HUES6 (cell line): ENCODE results near the gene PCDHA1.
A peak's percentile ranks its signal among the peaks of the same experiment; 100 is the strongest.

ENCODE experiments used
- H3K27ac ChIP-seq: 2 replicates; pipeline ENCODE4 v1.7.0; 2013; ENCODE audit warnings: low read depth, mild to moderate bottlenecking, low read length, inconsistent platforms
- H3K27me3 ChIP-seq: 2 replicates; pipeline ENCODE4 v1.6.1; 2013; ENCODE audit warnings: low read length; ENCODE audit not compliant: control insufficient read depth, insufficient read depth
- H3K36me3 ChIP-seq: 2 replicates; pipeline ENCODE4 v1.6.1; 2013; ENCODE audit warnings: low read length; ENCODE audit not compliant: control insufficient read depth, insufficient read depth
- H3K4me1 ChIP-seq: 2 replicates; pipeline ENCODE4 v1.6.1; 2013; ENCODE audit warnings: low read length; ENCODE audit not compliant: control insufficient read depth, insufficient read depth
- H3K4me3 ChIP-seq: 2 replicates; pipeline ENCODE4 v1.5.1; 2013; ENCODE audit warnings: low read depth, low read length
- H3K9ac ChIP-seq: one replicate; pipeline ENCODE4 v1.6.1; 2013; ENCODE audit warnings: mild to moderate bottlenecking, low read length
- H3K9me3 ChIP-seq: 2 replicates; pipeline ENCODE4 v1.6.1; 2013; ENCODE audit warnings: low read depth, low read length; ENCODE audit not compliant: control insufficient read depth, insufficient read depth

The PCDHA1 gene

DNA sequence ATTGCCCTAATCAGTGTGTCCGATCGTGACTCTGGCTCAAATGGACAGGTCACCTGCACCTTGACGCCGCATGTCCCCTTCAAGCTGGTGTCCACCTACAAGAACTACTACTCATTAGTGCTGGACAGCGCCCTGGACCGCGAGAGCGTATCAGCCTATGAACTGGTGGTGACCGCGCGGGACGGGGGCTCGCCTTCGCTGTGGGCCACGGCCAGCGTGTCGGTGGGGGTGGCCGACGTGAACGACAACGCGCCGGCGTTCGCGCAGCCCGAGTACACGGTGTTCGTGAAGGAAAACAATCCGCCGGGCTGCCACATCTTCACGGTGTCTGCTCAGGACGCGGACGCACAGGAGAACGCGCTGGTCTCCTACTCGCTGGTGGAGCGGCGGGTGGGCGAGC, 97.4 kb downstream of the PCDHA1 start:
- H3K27ac ChIP-seq = no peak overlapping the region
- H3K9me3 ChIP-seq = no peaks in the 10 kb centered on the region
- H3K4me1 ChIP-seq = no peaks in the 10 kb centered on the region
- H3K27me3 ChIP-seq = no peaks in the 10 kb centered on the region
- H3K9ac ChIP-seq = no peak overlapping the region
- H3K4me3 ChIP-seq = no peak overlapping the region
- no peaks in the 10 kb centered on the region for H3K36me3 ChIP-seq

DNA sequence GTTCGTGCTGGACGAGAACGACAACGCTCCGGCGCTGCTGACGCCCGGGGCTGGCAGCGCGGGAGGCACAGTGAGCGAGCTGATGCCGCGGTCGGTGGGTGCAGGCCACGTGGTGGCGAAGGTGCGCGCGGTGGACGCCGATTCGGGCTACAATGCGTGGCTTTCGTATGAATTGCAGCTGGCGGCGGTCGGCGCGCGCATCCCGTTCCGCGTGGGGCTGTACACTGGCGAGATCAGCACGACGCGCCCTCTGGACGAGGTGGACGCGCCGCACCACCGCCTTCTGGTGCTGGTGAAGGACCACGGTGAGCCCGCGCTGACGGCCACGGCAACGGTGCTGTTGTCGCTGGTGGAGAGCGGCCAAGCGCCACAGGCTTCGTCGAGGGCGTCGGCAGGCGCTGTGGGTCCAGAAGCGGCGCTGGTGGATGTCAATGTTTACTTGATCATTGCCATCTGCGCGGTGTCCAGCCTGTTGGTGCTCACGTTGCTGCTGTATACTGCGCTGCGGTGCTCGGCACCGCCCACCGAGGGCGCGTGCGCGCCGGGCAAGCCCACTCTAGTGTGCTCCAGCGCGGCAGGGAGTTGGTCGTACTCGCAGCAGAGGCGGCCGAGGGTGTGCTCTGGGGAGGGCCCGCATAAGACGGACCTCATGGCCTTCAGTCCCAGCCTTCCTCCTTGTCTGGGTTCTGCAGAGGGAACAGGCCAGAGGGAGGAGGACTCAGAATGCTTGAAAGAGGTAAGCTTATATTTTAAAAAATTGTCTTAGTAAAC, 98.2 kb downstream of the PCDHA1 start:
- H3K36me3 ChIP-seq = no peaks in the 10 kb centered on the region
- H3K4me1 ChIP-seq = no peaks in the 10 kb centered on the region

DNA sequence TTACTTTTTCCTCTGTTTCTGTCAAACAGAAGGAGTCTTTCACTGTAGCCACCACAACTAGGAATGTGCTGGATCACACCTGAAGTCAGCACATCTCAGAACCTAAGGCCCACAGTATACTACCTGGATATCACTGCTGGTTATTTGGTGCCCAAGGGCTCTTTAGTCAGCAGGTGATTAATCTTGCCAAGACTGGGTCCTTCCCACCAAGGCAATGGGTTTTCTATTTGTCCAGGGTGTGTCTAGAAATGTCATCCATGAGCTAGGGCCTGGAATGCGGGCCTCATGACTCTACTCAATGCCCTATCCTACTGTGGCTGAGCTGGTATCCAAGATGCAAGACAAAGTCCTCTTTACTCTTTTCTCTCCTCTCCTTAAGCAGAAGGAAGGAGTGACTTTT, 130.4 kb downstream of the PCDHA1 start:
- Histone ChIP-seq H3K4me3 (no peak overlapping the region), H3K36me3 (no peaks in the 10 kb centered on the region), H3K27ac (no peak overlapping the region), H3K9me3 (no peaks in the 10 kb centered on the region), H3K9ac (no peak overlapping the region), H3K4me1 (no peaks in the 10 kb centered on the region), H3K27me3 (no peaks in the 10 kb centered on the region)

More for the DNA sequence above, 98.2 kb downstream of the PCDHA1 start:
- Histone ChIP-seq H3K27me3 (no peaks in the 10 kb centered on the region), H3K9me3 (no peaks in the 10 kb centered on the region), H3K27ac (no peak overlapping the region), H3K9ac (no peak overlapping the region), H3K4me3 (no peak overlapping the region)

DNA sequence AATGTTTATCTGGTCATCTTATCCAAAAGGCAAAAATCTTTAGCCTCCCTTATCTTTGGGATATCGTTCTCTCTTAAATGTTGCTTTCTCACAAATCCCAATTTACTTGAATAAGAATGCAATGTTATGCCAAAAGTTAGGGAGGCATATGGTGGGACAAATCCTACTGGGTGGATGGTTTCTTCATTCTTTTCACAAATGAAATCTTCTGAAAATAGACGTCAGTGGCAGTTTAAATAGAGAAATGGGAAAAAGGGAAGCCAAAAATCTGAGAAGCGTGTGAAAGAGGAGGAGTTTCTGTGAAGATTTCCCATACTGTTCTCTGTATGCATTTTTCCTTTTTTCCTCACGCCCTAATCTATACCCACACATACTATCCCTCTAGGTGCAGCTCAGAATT, 137.7 kb downstream of the PCDHA1 start:
- no peaks in the 10 kb centered on the region for H3K36me3 ChIP-seq
- H3K4me3 ChIP-seq = no peak overlapping the region
- no peak overlapping the region for H3K9ac ChIP-seq
- no peak overlapping the region for H3K27ac ChIP-seq
- H3K4me1 ChIP-seq = peaks cover 17% of the 10 kb centered on the region
- H3K9me3 ChIP-seq = no peaks in the 10 kb centered on the region
- peaks cover 31% of the 10 kb centered on the region for H3K27me3 ChIP-seq

DNA sequence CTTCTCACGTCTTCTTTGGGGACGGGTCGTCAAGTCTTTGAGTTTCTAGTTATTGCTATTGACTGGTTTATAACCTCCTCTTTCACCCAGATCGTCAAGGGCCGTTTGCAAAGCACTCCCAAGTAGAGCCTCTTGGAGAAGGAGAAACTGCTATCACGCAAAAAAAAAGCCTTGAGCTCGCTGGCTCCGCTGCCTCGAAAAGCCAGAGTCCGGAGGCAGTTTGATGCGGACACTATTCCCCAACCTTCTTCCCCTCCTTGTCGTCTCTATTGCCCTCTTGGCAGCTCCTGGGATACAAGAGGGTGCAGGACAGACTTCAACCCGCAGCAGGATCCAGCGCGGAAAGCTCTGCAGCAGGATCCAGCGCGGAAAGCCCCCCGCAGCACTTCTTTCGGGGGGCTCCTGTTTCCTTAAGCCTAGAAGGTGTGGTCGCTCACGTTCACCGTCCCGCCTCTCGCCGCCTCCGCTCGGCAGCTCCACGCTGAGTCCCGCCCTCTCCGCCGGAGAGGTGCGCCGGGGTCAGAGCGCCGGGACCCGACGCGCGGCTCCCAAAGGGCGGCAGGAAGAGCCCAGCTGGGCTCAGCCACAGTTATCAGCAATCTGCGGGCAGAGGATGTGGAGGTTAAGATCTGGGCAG, 140.0 kb downstream of the PCDHA1 start, which contains the start of gene PCDHAC1:
PCDHAC1 (plus strand) TSS at position 494 of the 637 bp plus-strand sequence. CDS start 594 bp downstream, outside the sequence.
- Histone ChIP-seq H3K4me1 (peaks cover 22% of the 10 kb centered on the region), H3K9ac (peak within 1 kb of the TSS; percentile 79), H3K27ac (peak within 1 kb of the TSS; percentile 20; the same call in 1 of the 2 replicates), H3K9me3 (no peaks in the 10 kb centered on the region), H3K27me3 (peaks cover 34% of the 10 kb centered on the region), H3K36me3 (no peaks in the 10 kb centered on the region), H3K4me3 (peak within 1 kb of the TSS; percentile 87)

DNA sequence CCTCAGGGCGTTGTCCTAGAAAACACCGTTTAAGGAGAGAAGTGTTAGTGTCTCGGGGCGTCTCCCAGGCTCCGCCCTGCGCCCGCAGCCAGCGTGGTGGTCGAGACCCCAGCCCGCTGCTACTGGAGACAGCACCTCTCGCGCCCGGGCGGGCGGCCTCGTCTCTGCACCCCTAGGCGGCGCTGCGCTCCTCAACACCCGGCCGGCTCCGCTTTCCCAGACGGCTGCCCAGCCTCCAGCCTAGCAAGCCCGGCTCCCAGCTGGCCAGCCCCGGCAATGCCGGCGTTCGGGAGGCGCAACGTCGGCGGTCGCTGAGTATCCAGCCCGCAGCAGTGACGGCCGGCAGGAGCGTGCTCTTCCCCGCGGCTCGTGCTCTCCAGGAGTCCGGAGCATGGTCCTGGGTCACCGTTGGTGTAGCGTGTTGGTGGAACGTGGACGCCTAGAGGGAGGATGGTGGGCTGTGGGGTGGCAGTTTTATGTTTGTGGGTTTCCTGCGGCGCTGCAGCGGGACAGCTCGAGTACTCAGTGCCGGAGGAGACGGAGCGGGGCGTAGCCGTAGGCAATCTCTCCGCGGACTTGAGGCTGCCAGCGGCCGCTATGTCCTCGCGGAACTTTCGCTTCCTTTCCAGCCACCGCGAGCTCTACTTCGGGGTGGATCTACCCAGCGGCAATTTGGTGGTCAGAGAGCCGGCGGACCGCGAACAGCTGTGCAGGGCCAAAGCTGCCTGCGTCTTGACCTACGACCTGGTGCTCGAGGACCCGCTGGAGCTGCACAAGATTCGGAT, 140.7 kb downstream of the PCDHA1 start:
- Histone ChIP-seq H3K36me3 (no peaks in the 10 kb centered on the region), H3K27ac (peak overlapping the region; percentile 20; the same call in 1 of the 2 replicates), H3K4me3 (peak overlapping the region; percentile 87), H3K9me3 (no peaks in the 10 kb centered on the region), H3K4me1 (peaks cover 22% of the 10 kb centered on the region), H3K27me3 (peaks cover 34% of the 10 kb centered on the region), H3K9ac (peak overlapping the region; percentile 79)

DNA sequence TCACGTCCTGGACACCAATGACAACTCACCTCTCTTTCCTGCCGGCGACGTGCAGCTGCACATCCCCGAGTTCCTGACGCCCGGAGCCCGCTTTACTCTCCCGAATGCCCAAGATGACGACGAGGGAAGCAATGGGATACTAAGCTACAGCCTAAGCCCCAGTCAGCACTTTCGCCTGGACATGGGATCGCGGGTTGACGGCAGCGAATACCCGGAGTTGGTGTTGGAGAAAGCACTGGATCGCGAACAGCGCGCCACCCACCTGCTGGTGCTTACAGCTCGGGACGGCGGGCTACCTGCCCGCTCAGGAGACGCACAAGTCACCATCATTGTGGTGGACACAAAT, 141.3 kb downstream of the PCDHA1 start:
- Histone ChIP-seq H3K27ac (no peak overlapping the region), H3K36me3 (no peaks in the 10 kb centered on the region), H3K27me3 (peaks cover 34% of the 10 kb centered on the region), H3K9ac (peak overlapping the region; percentile 79), H3K4me1 (peaks cover 22% of the 10 kb centered on the region), H3K4me3 (peak overlapping the region; percentile 87), H3K9me3 (no peaks in the 10 kb centered on the region)

DNA sequence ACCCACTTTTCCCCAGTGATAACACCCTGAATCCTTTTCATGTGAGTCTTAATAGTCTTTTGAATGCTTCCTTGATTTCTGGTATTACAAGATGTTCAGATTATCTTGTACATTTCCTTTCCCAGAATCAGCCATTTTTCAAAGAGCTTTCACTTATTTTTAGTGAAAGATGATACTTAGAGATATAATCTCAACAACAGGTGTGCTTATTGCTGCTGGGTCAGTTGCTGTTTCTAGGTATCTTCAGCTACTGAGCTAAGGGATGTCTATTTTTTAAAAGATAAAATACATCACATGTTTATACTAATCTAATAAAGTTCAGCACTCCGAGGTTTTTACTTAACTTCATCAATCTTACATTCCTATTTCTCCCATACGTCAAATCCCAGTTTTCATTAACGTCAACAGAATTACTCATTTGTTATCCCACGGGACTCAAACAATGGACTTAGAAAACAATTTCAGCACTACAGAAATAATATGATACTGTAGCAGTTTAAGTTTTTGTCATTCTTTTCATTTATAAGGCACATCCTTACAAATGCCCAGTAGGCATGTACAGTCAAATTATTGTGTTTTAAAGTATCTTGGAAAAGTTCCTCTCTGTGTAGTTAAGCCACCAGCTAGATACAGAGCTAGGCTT, 149.1 kb downstream of the PCDHA1 start:
- no peaks in the 10 kb centered on the region for H3K36me3 ChIP-seq
- no peaks in the 10 kb centered on the region for H3K4me1 ChIP-seq
- H3K27me3 ChIP-seq = no peaks in the 10 kb centered on the region
- H3K9ac ChIP-seq = no peak overlapping the region
- no peak overlapping the region for H3K27ac ChIP-seq
- no peaks in the 10 kb centered on the region for H3K9me3 ChIP-seq
- no peak overlapping the region for H3K4me3 ChIP-seq

DNA sequence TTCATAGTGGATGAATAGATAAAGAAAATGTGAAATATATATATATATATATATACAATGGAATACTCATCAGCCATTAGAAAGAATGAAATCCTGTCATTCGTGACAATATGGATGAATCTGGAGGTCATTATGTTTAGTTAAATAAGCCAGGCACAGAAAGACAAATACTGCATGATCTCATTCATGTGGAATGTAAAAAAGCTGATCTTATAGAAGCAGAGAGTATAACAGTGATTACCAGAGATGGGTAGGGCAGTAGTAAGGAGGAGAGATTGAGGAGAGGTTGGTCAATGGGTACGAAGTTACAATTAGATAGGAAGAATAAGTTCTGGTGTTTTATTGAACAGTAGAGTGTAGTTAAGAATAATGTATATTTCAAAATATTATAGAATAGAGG, 160.6 kb downstream of the PCDHA1 start:
- H3K9ac ChIP-seq = no peak overlapping the region
- H3K27ac ChIP-seq = no peak overlapping the region
- H3K4me1 ChIP-seq = no peaks in the 10 kb centered on the region
- no peaks in the 10 kb centered on the region for H3K36me3 ChIP-seq
- H3K27me3 ChIP-seq = no peaks in the 10 kb centered on the region
- no peak overlapping the region for H3K4me3 ChIP-seq
- H3K9me3 ChIP-seq = peaks cover 3% of the 10 kb centered on the region; the same call in 1 of the 2 replicates

DNA sequence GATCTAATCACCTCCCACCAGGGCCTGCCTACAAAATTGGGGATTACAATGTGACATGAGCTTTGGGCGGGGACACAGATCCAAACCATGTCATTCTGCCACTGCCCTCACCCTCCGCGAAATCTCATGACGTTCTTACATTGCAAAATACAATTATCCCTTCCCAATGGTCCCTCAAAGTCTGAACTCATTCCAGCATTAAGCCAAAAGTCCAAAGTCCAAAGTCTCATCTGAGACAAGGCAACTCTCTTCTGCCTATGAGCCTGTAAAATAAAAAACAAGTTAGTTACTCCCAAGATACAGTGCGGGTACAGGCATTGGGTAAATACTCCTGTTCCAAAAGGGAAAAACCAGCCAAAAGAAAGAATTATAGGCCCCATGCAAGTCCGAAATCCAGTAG, 165.7 kb downstream of the PCDHA1 start:
- Histone ChIP-seq H3K27me3 (no peaks in the 10 kb centered on the region), H3K36me3 (no peaks in the 10 kb centered on the region), H3K9me3 (no peaks in the 10 kb centered on the region; the same call in 1 of the 2 replicates), H3K4me3 (no peak overlapping the region), H3K27ac (no peak overlapping the region), H3K4me1 (no peaks in the 10 kb centered on the region; the same call in 1 of the 2 replicates), H3K9ac (no peak overlapping the region)
